Mucosa of rectum (tissue), 2 donors: Measurements from ENCODE around the gene AGO3.

Experiments used
- H3K27ac ChIP-seq, 2 donors: one replicate each; pipeline ENCODE4 v1.7.0; 2013; ENCODE audit warnings: inconsistent platforms in 2 of 2, low read depth in 2 of 2, low read length in 2 of 2
- H3K27me3 ChIP-seq, 2 donors: one replicate each; pipeline ENCODE4 v1.7.0; 2013; ENCODE audit warnings: low read length in 2 of 2; ENCODE audit not compliant: control insufficient read depth in 2 of 2, insufficient read depth in 2 of 2
- H3K36me3 ChIP-seq, 2 donors: one replicate each; pipeline ENCODE4 v1.7.0; 2013; ENCODE audit warnings: low read length in 2 of 2; ENCODE audit not compliant: control insufficient read depth in 2 of 2, insufficient read depth in 2 of 2
- H3K4me1 ChIP-seq, 2 donors: one replicate each; pipeline ENCODE4 v1.7.0; 2013; ENCODE audit warnings: low read length in 2 of 2, mild to moderate bottlenecking in 1 of 2; ENCODE audit not compliant: control insufficient read depth in 2 of 2, insufficient read depth in 2 of 2
- H3K4me3 ChIP-seq, 2 donors: one replicate each; pipeline ENCODE4 v1.7.0; 2013; ENCODE audit warnings: low read length in 2 of 2
- H3K9ac ChIP-seq, 2 donors: one replicate each; pipeline ENCODE4 v1.7.0; 2013; ENCODE audit warnings: low read length in 2 of 2, low read depth in 1 of 2, mild to moderate bottlenecking in 1 of 2
- H3K9me3 ChIP-seq, 2 donors: one replicate each; pipeline ENCODE4 v1.7.0; 2013; ENCODE audit warnings: low read length in 2 of 2; ENCODE audit not compliant: control insufficient read depth in 2 of 2
- donor health status: healthy.
- donor health status: Normal muscosa, but diverticular disease.

AGO3 gene

DNA sequence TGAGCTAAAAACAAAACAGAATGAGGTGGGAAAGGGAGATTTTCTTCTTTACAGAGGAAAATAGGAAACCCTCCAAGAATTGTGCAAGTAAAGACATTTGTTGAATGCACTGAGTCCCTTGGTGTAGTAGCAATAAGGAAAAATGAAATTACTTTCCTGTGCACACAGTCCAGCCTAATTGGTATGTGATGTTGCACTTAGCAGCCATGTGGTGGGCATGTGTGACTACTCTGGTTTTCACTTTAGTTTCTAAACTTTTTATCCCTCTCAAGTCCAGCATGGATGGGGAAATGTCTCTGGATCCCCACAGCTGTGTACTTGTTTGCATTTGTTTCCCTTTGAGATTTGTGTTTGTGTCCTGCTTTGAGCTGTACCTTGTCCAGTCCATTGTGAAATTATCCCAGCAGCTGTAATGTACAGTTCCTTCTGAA, 7.1 kb upstream of the AGO3 start:
- Histone ChIP-seq H3K27me3 (no peaks in the 10 kb centered on the region), H3K9ac (no peak overlapping the region), H3K4me3 (no peak overlapping the region), H3K36me3 (peaks cover 15 to 25% of the 10 kb centered on the region in 2 donors), H3K4me1 (no peaks in the 10 kb centered on the region), H3K27ac (no peak overlapping the region), H3K9me3 (no peaks in the 10 kb centered on the region)

DNA sequence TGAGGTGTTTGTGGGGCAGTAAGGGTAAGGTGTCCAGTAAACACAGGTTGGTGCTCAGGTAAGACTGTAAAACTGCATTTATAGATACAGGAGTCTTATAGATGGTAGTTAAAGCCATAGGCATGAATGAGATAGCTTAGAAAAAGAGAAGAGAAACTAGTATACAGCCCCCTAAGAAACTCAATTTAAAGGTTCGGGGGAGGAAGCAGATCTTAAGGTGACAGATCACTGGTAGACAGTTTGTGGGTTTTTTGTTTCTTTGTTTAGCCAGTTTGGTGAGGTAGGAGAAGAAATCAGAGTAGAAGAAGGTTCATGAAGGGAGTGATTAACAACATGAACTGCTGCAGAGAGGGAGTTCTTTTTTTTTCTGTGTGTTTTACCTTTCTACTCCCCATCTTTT, 6.1 kb upstream of the AGO3 start:
- H3K9ac ChIP-seq, result no peak overlapping the region
- H3K27me3 ChIP-seq, result no peaks in the 10 kb centered on the region
- H3K4me3 ChIP-seq, result no peak overlapping the region
- H3K36me3 ChIP-seq, result peaks cover 4 to 15% of the 10 kb centered on the region in 2 donors
- no peaks in the 10 kb centered on the region for H3K4me1 ChIP-seq
- no peak overlapping the region for H3K27ac ChIP-seq
- no peaks in the 10 kb centered on the region for H3K9me3 ChIP-seq

DNA sequence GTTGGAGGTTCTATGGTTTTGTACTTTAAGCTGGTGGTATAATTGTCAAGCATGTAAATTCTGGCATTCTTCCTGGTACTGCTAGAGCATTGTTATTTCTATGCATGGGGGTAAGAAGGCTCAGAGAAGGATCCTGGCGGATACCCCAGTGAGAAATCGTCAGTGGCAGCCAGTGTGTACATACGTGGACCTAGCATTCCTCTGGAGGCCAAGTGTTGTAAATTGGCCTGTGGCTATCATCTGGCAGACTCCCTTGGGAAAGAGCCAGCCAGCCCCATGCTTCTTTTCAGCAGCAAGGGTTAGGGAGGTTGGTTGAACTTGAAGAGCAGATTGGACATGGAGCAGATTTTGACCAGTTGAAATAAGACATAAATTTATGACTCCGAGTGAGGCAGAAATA, 5.2 kb upstream of the AGO3 start:
- H3K27ac ChIP-seq, result no peak overlapping the region
- no peaks in the 10 kb centered on the region for H3K27me3 ChIP-seq
- no peak overlapping the region for H3K9ac ChIP-seq
- no peaks in the 10 kb centered on the region for H3K9me3 ChIP-seq
- peaks cover 0 to 8% of the 10 kb centered on the region in 2 donors for H3K36me3 ChIP-seq
- H3K4me3 ChIP-seq, result no peak overlapping the region
- H3K4me1 ChIP-seq, result peaks cover 0 to 4% of the 10 kb centered on the region in 2 donors

DNA sequence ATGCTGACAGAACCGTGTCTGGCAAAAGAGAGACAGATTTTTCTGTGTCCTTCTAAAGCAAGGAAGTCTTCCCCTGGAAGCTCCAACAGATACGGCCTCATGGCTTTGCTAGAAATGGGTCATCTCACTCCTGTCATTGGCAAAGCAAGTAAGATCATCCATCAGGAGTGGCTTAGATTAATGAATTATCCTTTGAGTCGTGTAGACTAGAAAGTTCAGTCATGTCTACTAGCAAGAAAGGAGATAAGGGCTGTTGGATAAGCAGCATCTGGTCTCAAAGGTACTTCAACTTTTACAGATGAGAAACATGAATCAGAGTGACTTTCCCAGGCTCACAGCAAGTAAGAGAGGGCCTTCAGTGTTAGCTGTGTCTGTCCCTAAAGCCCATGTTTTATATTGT, 3.4 kb upstream of the AGO3 start:
- no peak overlapping the region for H3K4me3 ChIP-seq
- no peak overlapping the region for H3K9ac ChIP-seq
- no peak overlapping the region for H3K27ac ChIP-seq
- no peaks in the 10 kb centered on the region for H3K27me3 ChIP-seq
- no peaks in the 10 kb centered on the region for H3K9me3 ChIP-seq
- H3K36me3 ChIP-seq, result no peaks in the 10 kb centered on the region
- H3K4me1 ChIP-seq, result peaks cover 6 to 9% of the 10 kb centered on the region in 2 donors

DNA sequence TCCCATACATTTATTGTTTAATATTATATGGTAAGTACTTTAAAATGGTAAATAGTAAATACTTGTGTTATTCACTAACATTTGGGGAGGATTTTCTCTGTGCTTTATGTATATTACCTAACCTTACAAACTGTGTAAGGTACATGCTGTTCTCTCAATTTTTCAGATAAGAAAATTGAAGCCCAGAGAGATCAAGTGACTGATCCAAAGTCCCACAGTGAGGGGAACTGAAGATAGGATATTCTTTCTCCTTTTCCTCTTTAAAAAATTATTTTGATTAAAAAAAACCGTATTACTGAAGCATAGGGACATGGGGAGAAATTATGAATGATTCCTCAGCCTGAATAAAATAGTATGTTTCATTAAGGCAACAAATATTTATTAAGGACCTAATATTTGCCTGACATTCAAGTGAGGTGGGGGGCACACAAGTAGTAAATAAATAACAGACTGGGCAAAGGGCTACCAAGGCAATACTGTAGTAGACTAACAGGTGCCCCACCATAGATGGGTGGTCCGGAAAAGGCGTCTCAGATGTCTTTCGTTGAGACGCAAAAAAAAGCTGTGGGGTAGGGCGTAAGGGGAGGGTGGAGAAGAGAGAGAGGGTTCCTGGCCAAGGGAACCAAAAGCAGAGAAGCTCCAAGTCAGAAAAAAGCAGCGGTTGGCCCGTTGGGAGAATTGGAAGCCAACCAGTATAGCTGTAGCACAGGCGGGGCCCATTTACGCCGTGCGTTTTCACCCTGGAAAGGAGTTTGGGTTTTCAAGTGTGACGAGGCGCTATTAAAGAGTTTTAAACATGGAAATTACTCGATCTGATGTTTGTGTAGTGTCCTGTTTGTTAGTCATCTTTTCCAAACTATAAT, 944 bp upstream of the AGO3 start:
- H3K36me3 ChIP-seq, result no peaks in the 10 kb centered on the region
- H3K4me1 ChIP-seq, result peaks cover 6 to 9% of the 10 kb centered on the region in 2 donors
- no peaks in the 10 kb centered on the region for H3K9me3 ChIP-seq
- peak overlapping the region; percentile 87 to 92 for H3K9ac ChIP-seq
- H3K27ac ChIP-seq, result peak overlapping the region; percentile 97 to 98
- H3K27me3 ChIP-seq, result no peaks in the 10 kb centered on the region
- peak overlapping the region; percentile 90 for H3K4me3 ChIP-seq

DNA sequence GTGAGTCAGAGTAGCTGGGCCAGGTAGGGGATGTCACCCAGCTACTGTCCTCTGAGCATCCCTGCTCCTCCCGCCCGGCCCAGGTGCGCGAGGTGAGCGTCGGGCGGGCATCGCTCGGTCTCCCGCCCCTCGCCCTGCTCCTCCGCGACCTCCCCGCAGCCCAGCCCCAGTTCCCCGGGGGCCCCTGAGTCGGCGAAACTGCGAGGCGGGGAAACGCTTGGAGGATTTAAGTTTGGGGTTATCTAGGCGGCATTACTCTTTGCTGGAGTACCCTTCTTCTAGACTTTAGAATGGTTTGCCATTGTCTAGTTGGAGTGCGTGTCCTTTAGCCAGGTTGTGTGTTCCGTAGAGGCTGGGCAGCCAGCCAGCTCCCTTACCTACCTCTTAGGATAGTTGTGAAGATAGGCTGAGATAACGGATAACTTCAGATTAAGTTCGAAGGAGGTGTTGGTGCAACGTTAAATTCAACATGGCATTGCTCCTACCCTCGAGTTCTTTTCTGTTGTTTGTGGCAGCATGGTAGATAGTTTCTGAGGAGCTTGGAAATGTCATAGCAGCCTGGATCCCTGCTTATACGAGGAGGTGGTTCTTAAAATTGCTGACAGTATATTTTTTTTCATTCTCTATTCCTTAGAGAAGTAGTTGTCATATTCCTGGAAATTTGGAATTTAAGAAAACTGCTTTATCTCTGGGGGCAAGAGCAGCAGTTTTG, 697 bp downstream of the AGO3 start:
- peak overlapping the region; percentile 87 to 92 for H3K9ac ChIP-seq
- peak overlapping the region; percentile 97 to 98 for H3K27ac ChIP-seq
- peaks cover 6 to 9% of the 10 kb centered on the region in 2 donors for H3K4me1 ChIP-seq
- peak overlapping the region; percentile 90 for H3K4me3 ChIP-seq
- H3K9me3 ChIP-seq, result no peaks in the 10 kb centered on the region
- no peaks in the 10 kb centered on the region for H3K27me3 ChIP-seq
- no peaks in the 10 kb centered on the region for H3K36me3 ChIP-seq

GRCh38 chr1:35932158-35932636, 1.3 kb downstream of the AGO3 start:
- Histone ChIP-seq H3K27me3 (no peaks in the 10 kb centered on the region), H3K27ac (no peak overlapping the region), H3K4me1 (peaks cover 6 to 9% of the 10 kb centered on the region in 2 donors), H3K4me3 (peak overlapping the region; percentile 90), H3K9ac (peak overlapping the region in 1 of 2 donors; percentile 87), H3K9me3 (no peaks in the 10 kb centered on the region), H3K36me3 (no peaks in the 10 kb centered on the region)

- H3K9me3 ChIP-seq, result no peaks in the 10 kb centered on the region
- no peaks in the 10 kb centered on the region for H3K36me3 ChIP-seq
- H3K4me3 ChIP-seq, result no peak overlapping the region
- no peak overlapping the region for H3K27ac ChIP-seq
- H3K4me1 ChIP-seq, result peaks cover 6 to 9% of the 10 kb centered on the region in 2 donors
- H3K27me3 ChIP-seq, result no peaks in the 10 kb centered on the region
- H3K9ac ChIP-seq, result no peak overlapping the region
Measured at GRCh38 chr1:35932941-35933340, 2.0 kb downstream of the AGO3 start.

- H3K4me3 ChIP-seq, result no peak overlapping the region
- no peaks in the 10 kb centered on the region for H3K27me3 ChIP-seq
- no peak overlapping the region for H3K27ac ChIP-seq
- no peaks in the 10 kb centered on the region for H3K9me3 ChIP-seq
- no peaks in the 10 kb centered on the region for H3K36me3 ChIP-seq
- peaks cover 5 to 6% of the 10 kb centered on the region in 2 donors for H3K4me1 ChIP-seq
- H3K9ac ChIP-seq, result no peak overlapping the region
Measured at GRCh38 chr1:35935442-35936388, 4.8 kb downstream of the AGO3 start.
